H9 (cell line): ENCODE measurements around the gene CHCHD6. TPM values are rescaled to one million over a fixed set of nuclear protein-coding genes. Genes with fewer than 3 reads are reported as not detected.

Experiments
- DNase-seq: peaks from one replicate; pipeline ENCODE4 v3.0.0-alpha.2; 2017
- H2AFZ ChIP-seq: one replicate; pipeline ENCODE4 v1.6.1; 2013; ENCODE audit warnings: mild to moderate bottlenecking, low read length, control low read depth, moderate library complexity
- H2AK5ac ChIP-seq: 2 replicates; pipeline ENCODE4 v1.6.1; 2013; ENCODE audit warnings: low read length, control low read depth, mixed read lengths; ENCODE audit not compliant: insufficient read length
- H2BK120ac ChIP-seq: one replicate; pipeline ENCODE4 v1.6.1; 2013; ENCODE audit warnings: low read depth, mild to moderate bottlenecking, low read length, control low read depth, inconsistent platforms; ENCODE audit not compliant: poor library complexity, severe bottlenecking
- H2BK12ac ChIP-seq: 2 replicates; pipeline ENCODE4 v1.6.1; 2013; ENCODE audit warnings: low read length, control low read depth, mixed read lengths, low read depth; ENCODE audit not compliant: insufficient read length
- H2BK15ac ChIP-seq: 2 replicates; pipeline ENCODE4 v1.6.1; 2013; ENCODE audit warnings: low read depth, low read length, control low read depth
- H2BK20ac ChIP-seq: one replicate; pipeline ENCODE4 v1.6.1; 2013; ENCODE audit warnings: low read depth, mild to moderate bottlenecking, low read length, control low read depth, inconsistent platforms; ENCODE audit not compliant: poor library complexity, severe bottlenecking
- H2BK5ac ChIP-seq: 2 replicates; pipeline ENCODE4 v1.6.1; 2013; ENCODE audit warnings: low read length, control low read depth, mixed read lengths; ENCODE audit not compliant: insufficient read length
- H3K14ac ChIP-seq: 2 replicates; pipeline ENCODE4 v1.6.1; 2013; ENCODE audit warnings: low read length, control low read depth; ENCODE audit not compliant: insufficient read depth
- H3K18ac ChIP-seq: 2 replicates; pipeline ENCODE4 v1.6.1; 2013; ENCODE audit warnings: low read depth, mild to moderate bottlenecking, mixed read lengths, low read length, control low read depth; ENCODE audit not compliant: insufficient read length
- H3K23ac ChIP-seq: 2 replicates; pipeline ENCODE4 v1.6.1; 2013; ENCODE audit warnings: low read length, control low read depth, mixed read lengths, low read depth; ENCODE audit not compliant: insufficient read length
- H3K23me2 ChIP-seq: 2 replicates; pipeline ENCODE4 v1.6.1; 2013; ENCODE audit warnings: low read depth, mild to moderate bottlenecking, mixed read lengths, low read length, control low read depth; ENCODE audit not compliant: insufficient read length, poor library complexity, severe bottlenecking
- H3K27ac ChIP-seq: 2 replicates; pipeline ENCODE4 v1.5.1; 2013; ENCODE audit warnings: low read length, control low read depth, mixed read lengths, low read depth; ENCODE audit not compliant: insufficient read length
- H3K27me3 ChIP-seq: 2 replicates; pipeline ENCODE4 v1.6.1; 2013; ENCODE audit warnings: low read length, control low read depth, inconsistent platforms; ENCODE audit not compliant: insufficient read depth
- H3K4ac ChIP-seq: 2 replicates; pipeline ENCODE4 v1.6.1; 2013; ENCODE audit warnings: low read depth, mild to moderate bottlenecking, control low read depth, inconsistent platforms, low read length, moderate library complexity
- H3K4me1 ChIP-seq: 2 replicates; pipeline ENCODE4 v1.6.1; 2013; ENCODE audit warnings: low read length, control low read depth, inconsistent platforms; ENCODE audit not compliant: insufficient read depth
- H3K4me2 ChIP-seq: 2 replicates; pipeline ENCODE4 v1.6.1; 2013; ENCODE audit warnings: low read length, control low read depth, mixed read lengths; ENCODE audit not compliant: insufficient read length, insufficient read depth
- H3K56ac ChIP-seq: 2 replicates; pipeline ENCODE4 v1.6.1; 2013; ENCODE audit warnings: low read depth, mild to moderate bottlenecking, mixed read lengths, low read length, control low read depth; ENCODE audit not compliant: insufficient read length
- H3K79me1 ChIP-seq: 2 replicates; pipeline ENCODE4 v1.6.1; 2013; ENCODE audit warnings: low read depth, mild to moderate bottlenecking, moderate library complexity, low read length, control low read depth, inconsistent platforms; ENCODE audit not compliant: insufficient read depth, poor library complexity, severe bottlenecking
- H3K79me2 ChIP-seq: 2 replicates; pipeline ENCODE4 v1.6.1; 2013; ENCODE audit warnings: low read length, control low read depth, inconsistent platforms; ENCODE audit not compliant: insufficient read depth
- H3K9ac ChIP-seq: 2 replicates; pipeline ENCODE4 v1.6.1; 2013; ENCODE audit warnings: low read length, control low read depth, mixed read lengths; ENCODE audit not compliant: insufficient read length; ENCODE audit errors: extremely low read depth
- H3K9me3 ChIP-seq: one replicate; pipeline ENCODE4 v1.6.1; 2013; ENCODE audit warnings: low read depth, low read length, inconsistent platforms; ENCODE audit not compliant: control insufficient read depth
- H3T11ph ChIP-seq: one replicate; pipeline ENCODE4 v1.6.1; 2013; ENCODE audit warnings: mild to moderate bottlenecking, low read length, control low read depth, inconsistent platforms
- H4K20me1 ChIP-seq: one replicate; pipeline ENCODE4 v1.6.1; 2013; ENCODE audit not compliant: control insufficient read depth, insufficient read length, insufficient read depth
- H4K5ac ChIP-seq: 2 replicates; pipeline ENCODE4 v1.6.1; 2013; ENCODE audit warnings: low read depth, mild to moderate bottlenecking, mixed read lengths, low read length, control low read depth; ENCODE audit not compliant: insufficient read length
- H4K8ac ChIP-seq: replicated peaks from 2 replicates; pipeline ENCODE4 v1.6.1; 2013; ENCODE audit warnings: low read length, control low read depth, mixed read lengths, low read depth; ENCODE audit not compliant: insufficient read length
- H4K91ac ChIP-seq: 2 replicates; pipeline ENCODE4 v1.6.1; 2013; ENCODE audit warnings: low read depth, mild to moderate bottlenecking, moderate library complexity, mixed read lengths, low read length, control low read depth; ENCODE audit not compliant: insufficient read length
- H3K27ac Mint-ChIP-seq, 3 experiments: 2 replicates in 2 of 3; 3 replicates in 1 of 3; pipeline ENCODE4 v1.8.0; 2020 to 2021; ENCODE audit warnings: mixed read lengths in 3 of 3, mild to moderate bottlenecking in 1 of 3, moderate library complexity in 1 of 3
- H3K27me3 Mint-ChIP-seq: 2 replicates; pipeline ENCODE4 v1.8.0; 2021; ENCODE audit warnings: low read depth, mild to moderate bottlenecking, moderate library complexity, mixed read lengths
- H3K36me3 Mint-ChIP-seq, 3 experiments: 2 replicates in 2 of 3; 3 replicates in 1 of 3; pipeline ENCODE4 v1.8.0; 2020 to 2021; ENCODE audit warnings: low read depth in 3 of 3, mixed read lengths in 3 of 3; ENCODE audit not compliant: insufficient read depth in 1 of 3
- H3K4me1 Mint-ChIP-seq, 2 experiments: 2 replicates each; pipeline ENCODE4 v1.8.0; 2020; ENCODE audit warnings: mixed read lengths in 2 of 2
- H3K4me3 Mint-ChIP-seq, 2 experiments: 2 replicates in 1 of 2; 3 replicates in 1 of 2; pipeline ENCODE4 v1.8.0; 2020 to 2021; ENCODE audit warnings: mild to moderate bottlenecking in 2 of 2, mixed read lengths in 2 of 2, moderate library complexity in 1 of 2
- H3K9me3 Mint-ChIP-seq, 2 experiments: 2 replicates in 1 of 2; 3 replicates in 1 of 2; pipeline ENCODE4 v1.8.0; 2020; ENCODE audit warnings: mild to moderate bottlenecking in 2 of 2, mixed read lengths in 2 of 2, moderate library complexity in 1 of 2
- WGBS: extraction: QIAGEN DNeasy Blood & Tissue Kit; methylation state at CpG from one replicate; pipeline ENCODE4 v1.1.7; 2013; ENCODE audit warnings: missing lambda C conversion rate, low lambda C conversion rate, mixed read lengths; ENCODE audit not compliant: insufficient read length; ENCODE audit errors: extremely low coverage; 5-methylcytosine and 5-hydroxymethylcytosine counted together
- total RNA-seq: library from RNA; stranded (reverse); gene quantifications from 2 replicates; pipeline ENCODE4 v1.2.1, GENCODE V29; 2021
- TF ChIP-seq, protein P1 (sequence below): fragments of 200-600 bp; sonication (generic); conservative IDR thresholded peaks from 3 replicates; pipeline ENCODE4 v1.8.0; 2021; ENCODE audit warnings: antibody characterized with exemption, mild to moderate bottlenecking

CHCHD6 gene
- total RNA-seq, 1 experiment from 2014 or later, result 34.2 TPM

DNA sequence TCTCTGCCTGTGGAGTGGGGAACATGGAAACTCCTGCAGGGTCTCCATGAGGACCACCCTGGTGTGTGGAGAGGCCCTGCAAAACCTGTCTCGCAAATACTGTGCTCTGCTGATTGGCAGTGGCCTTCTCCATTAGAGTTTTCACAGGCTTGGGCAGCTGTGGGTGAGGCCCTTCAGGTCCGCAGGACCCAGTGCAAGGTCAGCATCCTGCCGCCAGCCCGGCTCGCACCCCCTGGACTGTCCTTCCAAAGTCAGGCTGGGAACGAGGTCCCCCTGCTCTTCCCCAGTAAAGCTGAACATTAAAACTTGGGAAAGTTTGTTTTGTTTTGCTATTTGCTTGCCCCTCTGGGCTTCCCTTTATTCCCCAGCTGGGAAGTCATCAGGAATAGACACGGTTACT is 193.9 kb downstream of the CHCHD6 start:
- Mint-ChIP-seq H3K36me3 (peaks cover 0 to 2% (median 0%) of the 10 kb centered on the region in 3 experiments; a peak in 2 of 7 replicates), H3K27ac (no peak overlapping the region), H3K4me1 (peaks cover 26 to 28% of the 10 kb centered on the region in 2 experiments), H3K27me3 (no peaks in the 10 kb centered on the region), H3K4me3 (no peak overlapping the region), H3K9me3 (no peaks in the 10 kb centered on the region)
- Histone ChIP-seq H4K5ac (no peak overlapping the region), H4K20me1 (no peaks in the 10 kb centered on the region), H2BK20ac (no peak overlapping the region), H2BK5ac (no peak overlapping the region), H2BK120ac (no peak overlapping the region), H3K4me1 (peaks cover 8% of the 10 kb centered on the region), H3K23me2 (no peaks in the 10 kb centered on the region), H2AFZ (no peak overlapping the region), H3K4ac (no peak overlapping the region), H3K27ac (no peak overlapping the region), H4K8ac (no peak overlapping the region), H3K79me2 (no peaks in the 10 kb centered on the region), H3K27me3 (no peaks in the 10 kb centered on the region), H3K14ac (no peak overlapping the region), H3K18ac (no peak overlapping the region), H3K4me2 (no peak overlapping the region), H3T11ph (no peak overlapping the region), H3K9ac (no peak overlapping the region), H3K23ac (no peak overlapping the region), H3K9me3 (no peaks in the 10 kb centered on the region), H2AK5ac (no peak overlapping the region), H2BK12ac (no peak overlapping the region), H4K91ac (no peak overlapping the region), H3K56ac (no peak overlapping the region), H2BK15ac (no peak overlapping the region), H3K79me1 (no peaks in the 10 kb centered on the region)
- no CpG with 5 or more reads among the region's 7 CpGs for WGBS
- TF ChIP-seq, protein P1, sequence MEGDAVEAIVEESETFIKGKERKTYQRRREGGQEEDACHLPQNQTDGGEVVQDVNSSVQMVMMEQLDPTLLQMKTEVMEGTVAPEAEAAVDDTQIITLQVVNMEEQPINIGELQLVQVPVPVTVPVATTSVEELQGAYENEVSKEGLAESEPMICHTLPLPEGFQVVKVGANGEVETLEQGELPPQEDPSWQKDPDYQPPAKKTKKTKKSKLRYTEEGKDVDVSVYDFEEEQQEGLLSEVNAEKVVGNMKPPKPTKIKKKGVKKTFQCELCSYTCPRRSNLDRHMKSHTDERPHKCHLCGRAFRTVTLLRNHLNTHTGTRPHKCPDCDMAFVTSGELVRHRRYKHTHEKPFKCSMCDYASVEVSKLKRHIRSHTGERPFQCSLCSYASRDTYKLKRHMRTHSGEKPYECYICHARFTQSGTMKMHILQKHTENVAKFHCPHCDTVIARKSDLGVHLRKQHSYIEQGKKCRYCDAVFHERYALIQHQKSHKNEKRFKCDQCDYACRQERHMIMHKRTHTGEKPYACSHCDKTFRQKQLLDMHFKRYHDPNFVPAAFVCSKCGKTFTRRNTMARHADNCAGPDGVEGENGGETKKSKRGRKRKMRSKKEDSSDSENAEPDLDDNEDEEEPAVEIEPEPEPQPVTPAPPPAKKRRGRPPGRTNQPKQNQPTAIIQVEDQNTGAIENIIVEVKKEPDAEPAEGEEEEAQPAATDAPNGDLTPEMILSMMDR, result no peak
- DNase-seq, result no peak
